SIG-M5 (cell line): ENCODE results near the gene ZNF397.

Experiments used
- DNase-seq: peaks from one replicate; lab custom pipeline; 2025; lab: John Stamatoyannopoulos, UW

The ZNF397 gene

DNA sequence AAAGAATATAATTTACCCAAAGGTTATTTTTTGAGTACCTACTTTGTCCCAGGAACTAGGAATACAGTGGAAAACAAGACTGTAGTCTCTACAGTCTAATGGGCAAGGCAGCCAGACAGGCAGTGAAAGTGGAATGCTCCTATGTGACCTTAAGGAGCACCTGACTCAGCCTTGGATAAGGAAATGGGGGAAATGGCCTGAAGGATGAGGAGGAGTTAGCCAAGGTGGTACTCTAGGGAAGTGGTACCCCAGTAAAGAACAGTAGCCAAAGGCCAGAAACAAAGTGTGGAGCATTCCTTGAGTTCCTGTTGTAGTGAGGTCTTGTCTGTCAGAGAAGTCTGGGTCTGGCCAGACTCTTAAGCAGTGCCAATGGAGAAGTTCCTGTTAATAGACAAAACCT is 6.0 kb downstream of the ZNF397 start:
- no peak for DNase-seq

DNA sequence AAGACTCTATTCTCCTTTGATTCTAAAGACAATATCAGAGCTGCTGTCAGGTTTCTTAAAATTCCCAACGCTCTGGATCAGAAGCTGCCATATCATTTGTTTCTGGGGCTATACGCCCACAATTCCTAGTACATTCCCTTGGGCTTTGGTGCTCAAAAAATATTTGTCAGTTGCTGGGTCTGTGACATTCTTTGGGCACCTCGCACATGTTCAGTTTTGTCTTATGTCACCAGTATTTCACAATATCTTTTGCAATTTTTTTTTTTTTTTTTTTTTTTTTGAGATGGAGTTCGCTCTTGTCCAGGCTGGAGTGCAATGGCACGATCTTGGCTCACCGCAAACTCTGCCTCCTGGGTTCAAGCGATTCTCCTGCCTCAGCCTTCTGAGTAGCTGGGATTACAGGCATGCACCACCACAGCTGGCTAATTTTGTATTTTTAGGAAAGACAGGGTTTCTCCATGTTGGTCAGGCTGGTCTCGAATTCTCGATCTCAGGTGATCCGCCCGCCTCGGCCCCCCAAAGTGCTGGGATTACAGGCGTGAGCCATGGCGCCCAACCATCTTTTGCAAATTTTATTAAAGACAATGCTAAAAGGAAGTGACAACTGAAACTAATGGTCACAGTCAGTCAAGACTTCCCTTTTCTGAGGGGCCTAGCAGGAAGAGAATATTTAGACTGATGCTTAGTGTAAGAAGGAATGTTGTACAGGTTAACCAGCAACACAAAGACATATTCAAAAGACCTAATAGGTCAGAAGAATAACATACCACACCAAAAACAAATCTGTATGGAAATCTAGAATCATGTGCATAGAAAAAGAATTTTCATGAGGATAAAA is 6.8 kb downstream of the ZNF397 start:
- DNase-seq, result no peak

DNA sequence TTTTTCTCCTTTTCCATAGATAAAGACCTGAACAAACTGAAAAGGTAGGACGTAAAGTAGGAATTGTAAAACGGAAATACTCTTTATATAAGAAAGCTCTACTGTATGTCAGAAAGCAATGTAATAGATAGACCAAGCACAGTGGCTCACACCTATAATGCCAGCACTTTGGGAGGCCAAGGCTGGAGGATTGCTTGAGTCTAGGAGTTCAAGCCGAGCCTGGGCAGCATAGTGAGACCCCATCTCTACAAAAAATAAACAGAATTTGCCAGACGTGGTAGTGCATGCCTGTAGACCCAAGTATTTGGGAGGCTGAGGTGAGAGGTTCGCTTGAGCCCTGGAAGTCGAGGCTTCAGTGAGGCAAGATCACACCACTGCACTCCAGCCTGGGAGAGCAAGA is 7.6 kb downstream of the ZNF397 start:
- DNase-seq, result no peak

DNA sequence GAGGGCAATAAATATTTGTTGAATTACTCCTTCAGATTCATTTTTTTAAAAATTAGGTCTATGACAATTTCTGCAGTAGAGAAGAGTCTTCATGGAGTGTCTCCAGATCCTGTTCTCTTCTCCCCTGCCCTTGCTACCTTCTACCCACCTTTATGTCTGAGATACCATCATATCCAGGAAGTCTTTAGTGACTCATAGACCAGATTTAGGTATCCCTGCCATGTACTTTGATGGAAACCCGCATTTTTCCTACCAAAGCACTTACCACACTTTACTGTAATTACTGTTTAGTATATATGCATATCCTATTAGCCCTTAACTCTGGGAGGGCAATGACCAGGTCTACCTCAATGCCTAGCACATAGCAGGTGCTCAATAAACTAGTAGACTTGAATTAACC is 11.6 kb downstream of the ZNF397 start:
- no peak for DNase-seq

DNA sequence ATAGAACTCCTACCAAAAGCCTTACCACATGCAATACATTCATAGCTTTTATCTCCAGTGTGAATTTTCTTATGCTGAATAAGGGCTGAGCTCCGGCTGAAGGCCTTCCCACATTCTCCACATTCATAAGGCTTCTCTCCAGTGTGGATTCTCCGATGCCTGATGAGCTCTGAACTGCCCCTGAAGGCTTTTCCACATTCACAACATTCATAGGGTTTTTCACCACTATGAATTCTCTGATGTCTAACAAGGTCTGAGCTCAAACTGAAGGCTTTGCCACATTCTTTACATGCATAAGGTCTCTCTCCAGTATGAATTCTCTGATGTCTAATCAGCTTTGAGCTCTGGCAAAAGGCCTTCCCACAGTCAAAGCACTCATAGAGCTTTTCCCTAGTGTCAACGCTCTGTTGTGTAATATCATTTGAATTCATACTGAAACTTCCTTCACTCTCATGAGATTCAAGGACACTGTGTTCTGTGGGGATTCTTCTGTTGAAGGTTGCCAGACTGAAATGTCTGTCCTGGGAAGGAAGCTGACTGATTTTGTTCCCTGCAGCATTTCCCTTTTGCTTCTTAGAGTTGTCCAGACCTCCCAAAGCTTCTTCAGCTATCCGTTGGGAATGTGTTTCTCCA is 12.9 kb downstream of the ZNF397 start:
- DNase-seq, result no peak

DNA sequence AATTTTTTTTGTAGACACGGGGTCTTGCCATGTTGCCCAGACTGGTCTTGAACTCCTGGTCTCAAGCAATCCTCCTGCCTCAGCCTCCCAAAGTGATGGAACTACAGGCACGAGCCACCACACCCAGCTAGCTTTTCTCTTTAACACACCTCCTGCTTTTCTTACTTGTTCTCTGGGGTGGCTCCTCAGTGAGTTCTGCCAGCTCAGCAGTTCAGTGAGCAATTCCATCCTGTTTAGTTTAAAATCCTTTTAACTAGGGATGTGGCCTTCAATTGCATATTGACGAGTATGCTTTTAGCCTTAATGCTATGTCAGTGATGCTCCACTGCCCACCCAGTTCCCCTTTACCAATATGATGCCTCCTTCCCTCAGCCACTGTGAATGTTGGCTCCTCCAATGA is 16.1 kb downstream of the ZNF397 start:
- no peak for DNase-seq

DNA sequence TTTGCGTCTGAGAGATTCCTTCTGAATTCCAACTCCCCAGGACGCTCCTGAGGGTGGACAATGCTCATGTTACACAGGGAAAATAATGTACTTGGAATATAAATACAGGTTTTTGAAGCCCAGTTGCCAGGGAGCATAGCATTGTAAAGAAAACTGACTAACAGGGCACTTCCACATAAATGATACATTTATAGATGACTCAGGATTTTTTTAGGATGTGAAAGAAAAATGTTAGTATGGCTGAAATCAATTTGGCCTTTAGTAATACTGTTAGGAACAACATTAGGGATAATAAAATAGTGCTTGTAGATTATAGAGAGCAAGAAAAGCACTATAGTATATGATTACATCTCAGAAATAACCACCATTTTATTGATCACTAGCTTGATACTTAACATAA is 23.6 kb downstream of the ZNF397 start:
- no peak for DNase-seq

DNA sequence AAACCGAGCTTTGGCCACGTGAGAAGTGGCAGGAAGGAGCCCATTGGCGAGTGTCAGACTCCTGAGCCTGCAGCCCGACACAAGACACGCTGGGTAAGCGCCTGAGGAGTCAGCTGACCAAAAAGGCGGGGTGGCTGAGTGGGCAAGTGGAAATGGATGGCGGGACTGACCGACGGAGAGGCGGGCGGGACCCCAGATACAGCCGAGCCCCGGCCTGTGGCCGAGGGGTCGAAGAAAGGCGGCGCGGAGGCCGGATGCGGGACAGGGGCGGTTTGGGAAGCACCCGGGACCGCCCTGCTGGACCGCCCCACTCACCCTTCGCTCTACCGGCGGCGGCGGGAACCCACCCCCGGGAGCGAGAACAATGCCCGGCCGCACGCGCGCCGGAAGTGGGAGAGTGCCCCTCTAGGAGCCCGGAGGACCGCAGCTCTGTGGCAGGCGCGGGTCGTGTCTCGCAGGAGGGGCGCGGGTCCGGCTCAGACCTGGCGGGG is 26.4 kb downstream of the ZNF397 start:
- no peak for DNase-seq

DNA sequence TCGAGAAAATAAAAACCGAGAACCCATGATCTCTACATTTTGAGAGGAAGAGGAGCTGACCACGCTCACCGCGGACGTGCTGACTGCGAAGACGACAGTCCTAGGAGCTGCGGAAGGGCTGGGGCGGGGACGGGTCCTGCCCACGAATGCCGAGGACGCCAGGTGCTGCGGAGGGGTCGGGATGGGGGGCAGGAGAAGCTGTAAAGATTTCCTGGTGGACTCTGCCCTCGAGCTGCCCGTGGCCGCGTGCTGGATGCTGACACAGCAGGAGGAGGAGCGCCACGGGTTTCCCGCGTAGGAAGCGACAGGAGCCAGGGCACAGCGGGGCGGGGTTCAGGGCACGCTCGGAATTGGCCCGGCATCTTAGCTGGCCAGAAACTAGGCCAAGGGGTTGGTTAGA is 27.0 kb downstream of the ZNF397 start:
- DNase-seq, result no peak

DNA sequence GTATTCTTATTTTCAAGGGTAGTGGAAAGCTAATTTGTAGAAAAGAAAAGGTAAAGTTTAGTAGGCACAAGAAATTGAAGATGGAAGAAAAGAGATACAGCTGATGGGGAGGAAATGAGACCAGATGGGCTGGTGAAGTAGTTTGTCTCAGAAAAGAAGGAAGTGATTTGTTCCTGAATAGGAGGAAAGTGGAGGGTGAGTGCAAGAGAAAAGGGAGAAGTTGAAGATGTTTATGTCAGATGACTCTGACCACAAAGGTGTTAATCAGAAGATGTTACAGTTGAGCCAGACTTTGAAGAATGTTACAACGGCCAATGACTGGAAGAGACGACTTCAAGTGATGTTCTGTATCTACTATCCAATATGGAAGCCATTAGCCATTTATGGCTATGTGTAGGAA is 28.0 kb downstream of the ZNF397 start:
- DNase-seq, result no peak

DNA sequence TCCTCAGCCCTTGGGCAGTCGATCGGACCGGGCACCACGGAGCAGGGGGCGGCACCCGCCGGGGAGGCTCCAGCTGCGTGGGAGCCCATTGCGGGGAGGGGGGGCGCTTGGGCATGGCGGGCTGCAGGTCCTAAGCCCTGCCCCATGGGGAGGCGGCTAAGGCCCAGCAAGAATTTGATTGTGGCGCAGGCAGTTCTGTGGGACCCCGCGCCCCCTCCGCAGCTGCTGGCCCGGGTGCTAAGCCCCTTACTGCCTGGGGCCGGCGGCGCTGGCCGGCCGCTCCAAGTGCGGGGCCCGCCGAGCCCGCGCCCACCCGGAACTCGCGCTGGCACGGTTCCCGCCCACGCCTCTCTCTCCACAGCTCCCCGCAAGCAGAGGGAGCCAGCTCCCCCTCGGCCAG is 30.8 kb downstream of the ZNF397 start:
- DNase-seq, result no peak

DNA sequence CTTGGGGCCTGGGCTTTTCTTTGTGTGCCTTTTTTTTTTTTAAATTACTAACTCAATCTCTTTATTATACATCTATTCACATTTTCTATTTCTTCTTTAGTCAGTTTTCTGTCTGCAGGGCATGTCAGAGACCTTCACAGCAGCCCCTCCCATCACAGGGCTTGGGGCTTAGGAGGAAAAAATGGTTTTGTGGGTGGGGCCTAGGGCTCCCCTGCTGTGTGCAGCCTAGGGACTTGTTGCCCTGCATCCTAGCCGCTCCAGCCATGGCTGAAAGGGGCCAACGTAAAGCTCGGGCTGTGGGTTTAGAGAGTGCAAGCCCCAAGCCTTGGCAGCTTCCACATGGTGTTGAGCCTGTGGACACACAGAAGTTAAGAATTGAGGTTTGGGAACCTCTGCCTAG is 35.4 kb downstream of the ZNF397 start:
- no peak for DNase-seq

DNA sequence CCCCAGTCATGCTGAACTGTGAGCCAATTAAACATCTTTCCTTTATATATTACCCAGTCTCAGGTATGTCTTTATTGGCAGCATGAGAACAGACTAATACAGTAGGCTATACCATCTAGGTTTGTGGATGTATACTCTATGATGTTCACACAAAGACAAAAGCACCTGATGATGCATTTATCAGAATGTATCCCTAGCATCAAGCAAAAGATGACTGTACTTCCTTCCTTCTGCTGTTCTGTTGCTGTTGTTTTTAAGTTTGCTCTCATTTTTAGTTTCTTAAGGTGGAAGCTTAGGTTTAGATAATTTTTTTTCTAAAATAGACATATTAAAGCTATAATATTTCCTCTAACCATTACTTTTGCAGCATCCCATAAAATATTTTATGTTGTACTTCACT is 36.8 kb downstream of the ZNF397 start:
- DNase-seq, result no peak

DNA sequence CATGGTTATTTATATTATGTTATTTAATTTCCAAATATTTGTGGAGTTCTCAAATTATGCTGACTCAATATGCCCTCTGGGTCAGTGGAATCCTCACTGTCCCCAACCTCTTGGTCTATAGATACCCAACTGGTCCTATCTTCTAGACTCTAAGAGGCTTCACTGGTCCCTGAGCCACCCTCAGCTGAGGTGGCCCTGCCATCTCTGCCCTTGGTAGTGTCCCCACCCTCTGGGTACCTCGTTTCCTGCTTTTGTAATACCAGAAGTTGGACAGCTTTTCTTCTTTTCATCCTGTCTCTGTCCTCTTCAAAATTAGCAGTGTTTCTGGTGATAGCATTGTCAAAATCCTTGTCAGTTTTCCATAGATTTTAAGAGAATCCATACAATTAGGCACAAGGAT is 37.3 kb downstream of the ZNF397 start:
- no peak for DNase-seq

DNA sequence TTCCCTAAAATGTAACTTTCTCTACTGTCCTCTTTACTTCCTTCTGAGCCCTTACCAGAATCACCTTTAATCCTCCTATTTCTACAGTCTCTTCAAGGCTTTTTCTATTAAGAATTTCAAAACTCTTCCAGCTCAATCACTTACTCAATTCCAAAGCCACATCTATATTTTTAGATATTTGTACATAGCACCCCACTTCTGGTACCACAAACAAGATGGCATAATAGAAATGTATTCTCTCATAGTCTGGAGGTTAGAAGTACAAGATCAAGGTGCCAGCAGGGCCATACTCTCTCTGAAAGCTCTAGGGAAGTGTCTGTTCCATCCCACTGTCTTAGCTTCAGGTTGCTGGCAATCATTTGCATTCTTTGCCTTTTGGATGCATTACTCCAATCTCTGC is 38.1 kb downstream of the ZNF397 start:
- DNase-seq, result no peak

DNA sequence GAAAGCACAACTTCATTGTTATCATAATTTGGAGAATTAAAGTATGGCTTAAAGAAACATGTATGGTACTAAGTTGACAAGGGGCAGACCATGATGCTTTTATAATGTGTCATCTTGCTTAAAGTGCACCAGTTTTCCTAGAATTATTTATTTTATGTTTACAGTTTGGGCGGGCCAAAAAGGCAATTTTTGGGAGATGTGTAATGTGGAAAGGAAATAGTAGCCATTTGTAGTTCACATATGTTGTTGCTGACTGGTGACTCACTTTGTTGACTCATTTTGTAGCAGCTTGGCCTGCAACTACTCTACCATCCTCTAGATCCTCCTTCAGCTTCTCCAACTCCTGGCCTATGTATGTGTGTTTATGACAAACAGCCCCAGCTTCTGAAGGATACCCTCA is 41.5 kb downstream of the ZNF397 start:
- no peak for DNase-seq

DNA sequence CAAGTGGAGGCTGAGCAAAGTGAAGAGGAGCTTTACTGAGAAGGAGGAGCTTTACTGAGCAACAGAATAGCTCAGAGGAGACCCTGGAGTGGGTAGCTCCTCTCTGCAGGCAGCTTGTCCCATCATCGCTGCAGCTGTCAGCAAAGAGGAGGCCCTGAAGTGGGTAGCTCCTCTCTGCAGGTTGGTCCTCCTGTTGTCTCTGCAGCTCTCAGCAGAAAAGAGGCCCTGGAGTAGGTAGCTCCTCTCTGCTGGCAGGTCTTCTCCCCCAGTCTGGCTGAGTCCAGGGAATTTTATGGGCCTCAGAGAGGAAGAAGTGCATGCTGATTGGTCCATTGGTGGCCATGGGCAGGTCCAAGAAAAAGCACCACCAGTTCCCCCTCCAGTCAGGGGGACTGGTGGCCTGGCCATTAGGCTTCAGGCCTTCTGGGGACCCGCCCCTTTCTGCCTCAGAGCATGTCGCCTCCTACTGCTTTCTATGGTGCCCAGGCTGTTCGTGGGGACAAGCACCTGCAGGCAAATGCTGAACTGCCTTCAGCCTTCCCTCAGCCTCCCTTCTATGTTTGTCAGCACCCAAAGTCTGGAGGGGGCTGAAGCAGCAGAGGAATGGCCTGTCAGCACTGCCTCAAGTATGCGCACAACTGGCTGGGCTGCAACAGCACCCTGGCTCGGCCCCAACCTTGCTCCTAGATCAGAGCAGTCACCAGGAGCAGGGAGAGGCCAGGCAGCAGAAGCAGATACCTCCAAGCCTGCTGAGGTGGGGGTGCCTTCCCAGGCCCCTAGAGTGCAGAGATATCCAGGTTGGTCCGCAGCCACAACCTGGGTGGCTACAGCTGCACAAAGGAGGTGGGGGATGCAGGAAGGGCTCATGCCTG is 43.3 kb downstream of the ZNF397 start:
- no peak for DNase-seq

DNA sequence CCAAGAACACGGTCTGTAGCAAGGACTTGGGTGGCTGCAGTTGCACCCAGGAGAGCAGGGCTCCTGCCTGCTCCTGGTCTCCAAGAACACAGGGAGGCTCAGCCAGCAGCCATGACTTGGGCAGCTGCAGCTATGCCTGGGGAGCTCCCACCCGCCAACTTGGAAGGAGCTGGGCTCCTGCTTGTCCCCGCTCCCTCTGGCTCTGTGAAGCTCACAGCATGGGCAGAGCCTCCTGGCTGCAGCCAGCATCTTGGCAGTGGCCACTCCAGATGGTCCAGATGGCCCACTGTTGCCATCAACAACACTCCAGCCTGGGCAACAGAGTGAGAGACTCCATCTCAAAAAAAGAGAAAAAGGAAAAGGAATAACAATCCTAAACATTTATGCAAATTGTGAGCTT is 44.0 kb downstream of the ZNF397 start:
- no peak for DNase-seq

DNA sequence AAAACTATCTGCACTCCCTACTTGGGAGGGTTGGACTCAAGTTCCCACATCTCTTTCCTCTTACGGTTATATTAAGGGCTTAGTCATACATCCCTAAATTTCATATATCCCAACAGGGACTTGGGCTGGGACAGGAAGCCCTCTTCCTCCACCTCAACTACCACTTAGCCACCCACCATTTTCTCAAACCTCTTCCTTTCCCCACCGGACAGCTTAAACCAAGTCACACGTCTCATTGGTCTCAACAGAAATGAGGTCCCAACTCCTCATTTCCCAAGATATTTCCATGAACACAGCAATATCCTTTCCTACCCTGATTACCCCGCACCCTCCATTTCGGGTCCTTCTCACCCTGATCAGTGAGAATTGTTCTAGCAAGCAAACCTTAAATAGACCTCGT is 48.5 kb downstream of the ZNF397 start:
- DNase-seq, result no peak

DNA sequence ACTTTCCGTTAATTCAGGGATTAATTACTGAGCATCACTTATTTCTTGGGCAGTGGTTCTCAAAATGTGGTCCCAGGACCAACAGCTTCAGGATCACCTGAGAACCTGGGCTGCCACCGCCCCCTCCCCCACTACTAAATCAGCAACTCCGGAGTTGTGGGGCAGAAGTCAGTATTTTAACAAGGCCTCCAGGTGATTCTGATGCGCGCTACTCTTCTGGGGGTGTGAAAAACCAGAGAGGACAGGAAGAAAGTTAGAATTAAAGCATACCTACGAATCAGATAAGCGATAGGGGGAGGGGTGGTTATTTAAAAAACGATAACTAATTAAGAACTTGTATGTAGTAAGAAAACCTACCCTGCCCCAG is 48.9 kb downstream of the ZNF397 start:
- DNase-seq, result no peak

DNA sequence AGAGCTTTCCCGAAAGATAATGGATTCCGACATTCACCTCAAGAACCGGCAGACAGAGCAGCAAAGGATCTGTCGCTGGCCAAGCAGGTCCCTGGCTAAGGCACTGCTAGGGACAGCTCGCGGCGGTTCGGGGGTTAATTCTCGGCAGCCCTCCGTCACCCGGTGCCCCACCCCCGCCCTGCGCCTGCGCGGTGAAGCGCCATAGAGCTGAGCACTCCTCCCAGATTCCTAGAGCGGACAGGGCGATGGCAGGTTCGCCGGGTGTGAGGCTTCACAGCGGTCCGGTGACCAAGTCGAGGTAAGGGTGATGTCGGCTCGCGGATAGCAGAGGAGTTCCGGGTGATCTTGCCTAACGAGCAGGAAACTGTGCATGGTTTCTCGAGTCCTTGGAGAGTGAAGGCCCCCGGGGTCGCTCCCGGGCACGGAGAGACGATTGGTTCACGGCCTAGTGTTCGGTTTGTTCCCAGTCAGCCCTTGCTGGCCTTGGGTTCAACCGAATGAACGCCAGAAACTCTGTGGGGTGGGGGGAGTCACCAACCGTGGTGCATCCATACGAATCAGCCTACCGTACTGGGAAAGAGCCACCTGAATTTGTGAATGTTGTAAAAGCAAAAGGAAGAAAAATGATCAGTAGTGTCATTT is 49.4 kb downstream of the ZNF397 start, which contains the start of gene ZSCAN30:
TSS of gene ZSCAN30 (minus strand) at position 136 of the 642 bp plus-strand sequence. CDS start 25,877 bp downstream, outside the sequence.
- DNase-seq, result peak; percentile 66

DNA sequence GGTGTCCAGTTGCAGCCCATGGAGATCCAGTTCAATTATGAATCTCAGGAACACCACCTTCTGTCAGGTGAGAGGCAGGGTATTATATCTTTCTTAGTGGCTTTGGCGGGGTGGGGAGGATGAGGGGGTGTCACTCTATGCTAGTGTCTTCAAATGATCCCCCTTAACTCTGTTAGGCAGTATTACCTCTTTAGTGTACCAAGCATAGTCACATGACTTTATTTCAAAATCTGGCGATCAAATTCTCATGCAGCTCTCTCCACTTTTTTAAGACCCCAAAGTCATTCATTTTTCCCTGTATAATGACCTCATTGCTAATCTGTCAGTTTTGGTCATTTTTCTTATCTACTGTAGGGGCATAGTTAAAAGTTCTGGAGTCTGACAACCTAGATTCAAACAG is 50.3 kb downstream of the ZNF397 start:
- DNase-seq, result no peak
